ENCODE measurements around the gene SLC7A10.
"Not testable (repeated sequence)": the region's sequence is repeated elsewhere in the genome, so short reads cannot be mapped to it uniquely, and the experiment has no call there.

SLC7A10 gene

GRCh38 chr19:33212436-33213172 is 13.0 kb downstream of the SLC7A10 start:
- no peak for DNase-seq

DNA sequence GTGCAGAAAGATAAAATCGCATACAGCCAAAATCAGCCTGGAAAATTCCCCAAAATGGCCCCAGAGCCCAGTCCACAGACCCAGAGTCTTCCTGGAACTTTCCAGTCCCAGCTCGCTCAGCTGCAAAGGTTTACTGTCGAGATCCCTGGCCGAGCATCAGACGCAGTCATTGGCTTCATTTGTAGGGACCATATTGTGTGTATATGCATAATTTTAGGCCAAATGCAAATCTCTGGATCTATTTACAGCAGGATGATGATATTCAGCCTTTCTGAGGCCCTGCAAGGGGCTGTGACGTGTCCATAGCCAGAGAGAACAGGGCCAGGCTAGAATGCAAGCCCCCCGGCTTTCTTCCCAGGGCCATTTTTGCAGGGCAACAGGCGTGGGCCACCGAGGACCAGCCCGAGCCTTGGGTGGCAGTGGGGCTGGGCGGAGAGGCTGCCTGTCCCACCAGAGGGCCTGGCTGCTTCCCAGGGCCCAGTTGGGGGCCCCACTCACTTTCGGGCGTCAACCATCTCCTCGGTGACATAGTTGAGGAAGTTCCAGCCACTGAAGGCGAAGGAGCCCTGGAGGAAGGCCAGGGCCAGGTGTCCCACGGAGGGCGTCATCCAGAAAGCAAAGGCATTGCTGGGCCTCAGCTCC is 13.7 kb downstream of the SLC7A10 start:
- no peak for DNase-seq

DNA sequence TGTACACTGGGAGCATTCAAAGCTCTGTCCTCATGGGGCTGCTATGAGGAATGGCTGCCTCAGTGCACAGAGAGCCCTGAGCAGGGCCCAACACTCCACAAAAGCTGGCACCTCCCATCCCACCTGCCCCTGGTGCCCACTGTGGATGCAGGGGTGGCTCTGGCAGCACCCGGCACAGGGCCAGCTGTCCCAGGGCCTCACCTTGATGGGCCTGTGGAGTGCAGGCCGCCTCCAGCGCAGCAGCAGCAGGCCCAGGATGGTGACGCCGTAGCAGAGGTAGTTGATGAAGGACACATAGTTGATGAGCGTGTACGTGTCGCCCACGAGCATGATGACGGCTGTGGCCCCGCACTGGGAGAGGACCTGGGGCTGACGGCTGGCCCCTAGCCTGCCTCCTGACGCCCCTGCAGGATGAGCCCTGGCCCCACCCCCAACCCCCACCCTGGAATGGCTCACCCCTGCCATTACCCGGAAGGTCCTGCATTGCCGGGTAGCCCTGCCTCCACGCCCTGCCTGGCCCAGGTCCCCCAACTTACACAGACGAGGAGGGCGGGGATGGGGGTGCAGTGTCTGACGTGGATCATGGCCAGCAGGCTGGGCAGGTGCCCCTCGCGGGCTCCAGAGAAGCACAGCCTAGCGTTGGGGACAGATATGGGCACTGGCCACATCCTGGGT is 15.2 kb downstream of the SLC7A10 start:
- DNase-seq, result no peak

DNA sequence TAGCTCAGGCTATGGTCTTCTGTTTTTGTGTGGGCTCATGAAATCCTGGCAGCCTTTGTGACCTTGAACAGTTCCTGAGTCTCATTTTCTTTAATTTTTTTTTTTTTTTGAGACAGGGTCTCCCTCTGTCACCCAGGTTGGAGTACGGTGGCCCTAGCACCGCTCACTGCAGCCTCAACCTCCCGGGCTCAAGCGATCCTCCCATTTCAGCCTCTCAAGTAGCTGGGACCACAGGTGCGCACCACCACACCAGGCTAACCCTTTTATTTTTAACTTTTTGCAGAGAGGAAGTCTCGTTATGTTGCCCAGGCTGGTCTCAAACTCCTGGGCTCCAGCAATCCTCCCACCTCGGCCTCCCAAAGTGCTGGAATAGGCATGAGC is 15.8 kb downstream of the SLC7A10 start:
- DNase-seq, result not testable (repeated sequence)

DNA sequence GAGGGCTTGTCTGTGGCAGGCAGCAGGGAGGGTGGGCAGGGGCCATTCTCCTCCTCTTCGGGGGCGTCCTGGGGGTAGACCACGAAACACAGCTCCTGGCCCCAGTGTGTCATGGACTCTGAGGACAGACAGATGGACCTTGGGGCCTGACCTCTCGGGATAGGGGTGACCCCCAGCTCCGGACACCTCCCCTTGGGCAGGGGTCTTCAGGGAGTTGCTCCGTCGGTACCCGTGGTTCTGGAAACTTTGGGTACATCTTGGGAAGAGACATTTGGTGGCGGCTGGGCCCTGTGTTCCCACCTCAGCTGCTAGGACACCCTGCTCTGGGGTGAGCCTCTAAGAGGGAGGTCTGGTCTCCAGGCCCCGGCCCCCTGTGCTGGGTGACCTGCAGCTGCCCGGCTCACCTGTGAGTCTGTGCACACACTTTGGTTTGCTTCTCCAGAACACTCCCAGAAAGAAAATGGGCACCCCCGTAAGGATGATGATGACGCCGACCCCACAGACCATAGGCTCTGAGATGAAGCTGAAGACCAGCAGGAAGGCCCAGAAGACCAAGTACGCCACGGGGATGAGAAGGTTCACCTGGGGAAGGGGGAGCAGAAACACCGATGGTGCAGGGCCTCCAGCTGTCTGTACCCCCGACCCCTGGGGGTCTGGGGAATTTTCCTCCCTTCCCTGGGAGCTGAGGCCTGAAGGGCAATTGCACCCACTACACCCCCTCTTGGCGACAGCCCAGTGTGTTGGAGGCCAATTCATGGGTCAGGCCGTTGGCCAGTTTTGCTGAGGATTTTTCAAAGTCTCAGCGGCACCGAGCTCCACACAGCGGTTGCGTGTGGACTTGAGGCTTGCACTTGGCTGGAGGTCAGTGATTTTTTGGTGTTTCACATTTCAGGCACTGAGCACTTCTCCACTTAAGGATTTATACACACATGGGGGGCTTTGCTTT is 16.5 kb downstream of the SLC7A10 start:
- DNase-seq, result no peak

DNA sequence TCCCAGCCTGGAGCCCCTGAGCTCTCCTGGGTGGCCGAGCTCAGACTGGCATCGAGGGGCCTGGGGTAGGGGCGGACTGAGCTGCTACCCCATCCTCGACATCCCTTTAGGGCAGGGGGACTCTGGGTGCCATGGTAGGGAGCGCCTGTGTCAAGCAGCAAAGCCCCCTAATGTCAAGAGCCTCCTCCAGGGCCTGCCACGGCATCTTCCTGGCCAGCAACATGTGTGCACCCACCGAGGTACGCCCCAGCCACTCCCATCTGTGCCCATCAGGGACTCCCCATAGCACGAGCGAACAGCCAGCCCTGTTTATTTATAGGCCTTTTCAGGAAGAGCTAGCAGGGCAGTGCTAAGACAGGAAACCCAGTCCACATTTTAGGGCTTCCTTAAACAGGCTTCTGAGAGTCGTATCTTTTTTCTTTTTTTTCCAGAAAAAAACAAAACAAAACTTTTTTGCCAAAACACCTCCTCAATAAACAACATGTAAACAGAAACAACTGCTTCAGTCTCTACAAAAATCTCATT is 17.2 kb downstream of the SLC7A10 start:
- no peak for DNase-seq

DNA sequence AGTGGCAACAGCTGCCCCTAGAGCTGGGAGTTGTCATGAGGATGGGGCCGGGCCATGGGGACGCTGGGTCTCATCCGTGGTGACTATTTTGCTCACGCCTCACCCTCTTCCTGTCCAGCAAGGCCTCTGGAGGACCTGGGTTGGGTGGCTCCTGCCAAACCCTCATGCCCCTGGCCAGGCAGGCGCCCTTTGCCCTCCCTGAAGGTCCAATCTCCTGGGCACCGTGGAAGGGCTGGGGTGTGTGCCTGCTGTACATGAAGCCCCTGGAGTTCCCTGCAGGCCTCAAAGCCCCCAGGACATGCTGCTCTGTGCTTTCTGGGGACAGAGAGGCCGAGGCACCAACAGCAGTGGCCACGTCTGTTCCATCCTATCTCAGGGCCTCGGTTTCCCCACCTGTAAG is 17.7 kb downstream of the SLC7A10 start:
- no peak for DNase-seq

- no peak for DNase-seq
Measured at GRCh38 chr19:33207040-33207620, 18.5 kb downstream of the SLC7A10 start.

DNA sequence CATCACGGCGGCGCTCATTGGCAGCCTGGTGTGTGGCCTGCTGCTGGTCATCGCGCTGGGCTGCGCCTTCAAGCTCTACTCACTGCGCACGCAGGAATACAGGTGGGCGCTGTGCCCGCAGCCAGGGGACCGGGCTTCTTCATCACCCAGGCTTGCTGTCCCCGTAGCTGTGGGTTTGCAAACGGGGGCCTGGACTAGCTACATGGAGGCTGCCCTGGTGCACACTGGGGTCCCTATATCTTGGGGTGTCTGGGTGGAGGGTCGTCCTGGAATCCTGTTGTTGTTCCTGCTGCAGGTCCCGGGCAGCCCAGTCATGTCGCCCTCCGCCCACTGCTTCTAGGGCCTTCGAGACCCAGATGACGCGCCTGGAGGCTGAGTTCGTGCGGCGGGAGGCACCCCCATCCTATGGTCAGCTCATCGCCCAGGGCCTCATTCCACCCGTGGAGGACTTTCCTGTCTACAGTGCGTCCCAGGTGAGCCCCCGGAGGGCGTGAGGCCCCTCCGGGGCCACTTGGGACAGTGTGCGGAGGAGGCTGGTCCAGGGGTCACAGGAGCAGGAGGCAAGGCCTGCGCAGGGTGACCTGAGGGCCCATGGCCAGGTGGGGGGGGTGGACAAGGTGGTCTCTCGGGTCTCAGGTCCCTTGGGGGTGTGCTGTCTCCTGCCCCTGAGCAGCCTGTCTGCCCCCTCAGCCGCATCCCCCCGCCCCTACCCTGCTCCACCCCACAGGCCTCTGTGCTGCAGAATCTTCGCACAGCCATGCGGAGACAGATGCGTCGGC is 19.2 kb downstream of the SLC7A10 start:
- no peak for DNase-seq

- DNase-seq, result no peak
Measured at GRCh38 chr19:33205531-33206260, 20.0 kb downstream of the SLC7A10 start.

GRCh38 chr19:33205110-33205509 is 20.5 kb downstream of the SLC7A10 start:
- no peak for DNase-seq

DNA sequence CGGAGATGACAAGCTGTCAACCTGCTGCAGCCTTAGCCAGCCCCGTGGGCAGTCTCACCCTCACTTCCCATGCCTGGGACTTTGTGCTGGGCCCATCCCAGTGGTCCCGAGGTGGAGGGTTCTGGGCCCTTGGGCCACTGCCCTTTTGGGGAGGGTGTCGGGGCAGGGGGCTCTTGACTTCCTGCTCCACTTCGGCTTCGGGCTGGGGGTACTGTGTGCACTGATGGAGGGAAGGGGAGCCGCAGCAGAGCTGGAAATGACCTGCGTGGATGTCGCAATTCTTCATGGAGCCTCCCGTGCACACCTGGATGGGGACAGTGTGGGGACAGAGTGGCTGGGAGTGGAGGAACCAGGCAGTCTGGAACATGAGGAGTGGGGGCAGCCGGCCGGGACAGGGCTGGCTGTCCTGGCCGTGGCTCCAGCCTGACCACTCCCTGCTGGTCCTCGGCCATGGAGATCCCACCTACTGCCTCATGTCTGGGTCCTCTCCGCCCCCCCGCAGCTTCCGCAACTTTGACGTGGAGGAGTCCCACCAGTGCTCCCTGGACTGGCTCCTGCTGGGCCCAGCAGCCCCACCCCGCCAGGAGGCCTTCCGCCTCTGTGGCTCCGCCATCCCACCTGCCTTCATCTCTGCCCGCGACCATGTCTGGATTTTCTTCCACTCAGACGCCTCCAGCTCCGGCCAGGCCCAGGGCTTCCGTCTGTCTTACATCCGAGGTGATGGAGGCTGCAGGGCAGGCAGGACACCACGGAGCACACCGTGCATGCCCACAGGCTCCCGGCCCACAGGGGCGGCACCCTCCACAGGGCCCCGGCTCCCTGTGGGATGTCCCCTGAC is 21.3 kb downstream of the SLC7A10 start:
- DNase-seq, result no peak

- DNase-seq, result no peak
Measured at GRCh38 chr19:33203529-33203928, 22.1 kb downstream of the SLC7A10 start.

GRCh38 chr19:33202546-33203507 is 22.8 kb downstream of the SLC7A10 start:
- no peak for DNase-seq

DNA sequence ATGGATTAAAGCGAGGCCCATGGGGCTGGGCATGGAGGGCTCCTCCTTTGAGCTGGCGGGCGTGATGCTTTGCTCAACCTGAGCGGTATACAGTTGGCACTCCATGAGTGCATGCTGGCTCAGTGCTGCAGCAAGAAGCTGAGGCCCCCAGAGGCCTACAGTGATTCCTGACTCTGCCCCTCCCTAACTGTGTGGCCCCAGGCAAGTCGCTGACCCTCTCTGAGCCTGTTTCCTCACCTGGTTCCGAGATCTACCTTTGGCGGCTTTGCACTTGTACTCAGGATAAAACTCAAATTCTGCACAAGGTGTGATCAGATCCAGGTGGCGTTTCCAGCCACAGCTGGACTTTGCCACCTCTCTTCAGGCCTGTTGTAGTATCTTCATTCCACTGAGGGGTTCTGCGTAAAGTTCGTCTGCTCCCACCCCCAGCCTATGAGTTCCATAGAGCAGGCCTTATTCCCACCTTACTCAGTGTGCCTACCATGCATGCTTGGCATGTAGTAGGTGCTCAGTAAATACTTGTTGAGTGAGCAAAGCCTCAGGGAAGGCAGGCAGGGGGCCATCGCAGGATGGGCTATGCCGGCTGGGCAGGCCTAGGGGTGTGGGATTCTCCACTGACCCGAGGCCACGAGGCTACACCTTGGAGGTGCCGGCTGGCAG is 23.6 kb downstream of the SLC7A10 start:
- no peak for DNase-seq

DNA sequence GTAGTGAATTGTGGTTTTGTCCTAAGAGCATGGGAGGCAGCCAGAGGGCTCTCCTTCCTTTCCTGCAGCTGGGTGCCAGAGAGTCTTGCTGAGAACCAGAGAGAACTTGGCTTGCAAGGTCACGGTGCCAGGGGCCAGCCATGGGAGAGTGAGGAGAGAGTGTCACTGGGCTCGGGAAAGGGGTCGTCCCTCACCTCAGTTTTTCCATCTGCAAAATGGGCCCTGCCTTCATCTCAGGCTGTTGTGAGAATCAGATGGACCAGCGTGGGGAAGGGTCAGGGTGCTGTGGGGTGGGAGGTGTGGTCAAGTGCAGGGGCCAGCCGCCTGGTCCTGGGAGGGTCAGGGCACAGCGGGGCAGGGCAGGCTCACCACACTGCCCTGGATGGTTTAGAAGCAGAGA is 24.2 kb downstream of the SLC7A10 start:
- no peak for DNase-seq

DNA sequence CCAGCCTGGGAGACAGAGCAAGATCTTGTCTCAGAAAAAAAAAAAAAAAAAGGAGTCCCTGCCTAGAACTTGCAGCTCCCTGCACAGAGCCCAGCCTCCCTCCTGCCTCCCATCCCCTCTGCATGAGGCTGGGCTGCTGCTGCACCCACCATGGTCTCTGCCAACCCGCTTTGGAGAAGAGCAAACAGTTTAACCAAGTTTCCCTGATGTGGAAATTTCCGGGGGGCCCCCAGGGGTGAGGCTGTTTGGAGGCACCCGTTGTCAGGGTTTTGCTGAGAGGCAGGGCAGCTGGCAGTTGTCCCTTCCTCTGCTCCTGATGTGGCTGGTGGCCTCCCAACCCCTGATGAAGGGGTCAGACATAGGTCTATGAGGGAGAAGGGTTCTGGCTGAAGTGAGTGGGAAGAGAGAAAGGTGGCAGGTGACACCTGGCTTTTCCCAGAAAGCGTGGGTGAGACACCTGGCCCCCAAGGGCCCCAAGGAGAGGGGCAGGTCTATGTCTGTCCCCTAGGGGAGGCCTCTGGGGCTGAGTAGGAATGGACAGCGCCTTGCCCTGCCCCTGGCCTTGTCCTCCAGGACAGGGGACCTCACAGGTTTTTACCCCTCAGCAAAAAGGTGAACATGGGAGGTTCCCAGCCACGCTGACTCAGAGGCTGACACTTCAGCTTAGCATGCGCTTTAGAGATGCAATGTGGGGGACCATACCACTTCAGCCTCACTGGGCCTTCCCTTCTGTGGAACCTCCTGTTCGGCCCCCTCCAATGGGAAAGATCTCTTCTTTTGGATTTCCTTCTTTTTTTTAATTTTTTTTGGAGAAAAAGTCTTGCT is 26.0 kb downstream of the SLC7A10 start:
- no peak for DNase-seq

All from activated naive CD4-positive, alpha-beta T cell treated with anti-CD3 and anti-CD28 coated beads, Interleukin-2, amount 50 U/mL, for 16 hours (primary cell).